Cardiac muscle cell (in vitro differentiated cells and primary cell): Measurements from ENCODE around the gene PAX8. TPM values are rescaled to one million over a fixed set of nuclear protein-coding genes. Genes with fewer than 3 reads are reported as not detected.

Source experiments
- DNase-seq, 2 donors: peaks; one replicate each; pipeline versions ENCODE4 v3.0.0 to v3.0.0-alpha.2; 2010 to 2017; ENCODE audit warnings: low read depth in 1 of 2, low spot score in 1 of 2
- H3K27ac ChIP-seq: fragments of 200-600 bp; sonication (generic); 2 replicates; pipeline ENCODE4 v1.5.1; 2016
- H3K27me3 ChIP-seq: fragments of 200-600 bp; sonication (generic); 2 replicates; pipeline ENCODE4 v1.6.0; 2016; ENCODE audit warnings: control low read depth
- H3K36me3 ChIP-seq: fragments of 200-600 bp; sonication (generic); 2 replicates; pipeline ENCODE4 v1.5.1; 2016; ENCODE audit warnings: control low read depth
- H3K4me1 ChIP-seq: fragments of 200-600 bp; sonication (generic); 2 replicates; pipeline ENCODE4 v1.8.1; 2017; ENCODE audit warnings: low read depth, mild to moderate bottlenecking, mixed run types
- H3K4me3 ChIP-seq: fragments of 200-600 bp; sonication (generic); 2 replicates; pipeline ENCODE4 v1.5.1; 2016; ENCODE audit warnings: mild to moderate bottlenecking
- H3K9me3 ChIP-seq: fragments of 200-600 bp; sonication (generic); 2 replicates; pipeline ENCODE4 v1.5.1; 2017; ENCODE audit warnings: low read depth, mild to moderate bottlenecking, control low read depth
- CTCF ChIP-seq: IDR thresholded peaks from 2 replicates; pipeline ENCODE4 v1.5.1; 2012; ENCODE audit warnings: low read depth, mild to moderate bottlenecking, low read length
- polyA plus RNA-seq: library from polyadenylated mRNA; unstranded; fragments of >200 nt; fragmentation: Nextera tagmentation; extraction: Ambion mirVana; gene quantifications from 2 replicates; pipeline ENCODE4 v1.2.1, GENCODE V29; 2016
- total RNA-seq: library from RNA; depleted of rRNA; stranded (reverse); fragments of >200 nt; gene quantifications from 2 replicates; pipeline ENCODE4 v1.2.3, GENCODE V29; 2016

The PAX8 gene
- total and polyA plus RNA-seq, 2 experiments from 2014 or later: not detected

- Histone ChIP-seq H3K27me3 (no peaks in the 10 kb centered on the region), H3K36me3 (no peaks in the 10 kb centered on the region), H3K4me1 (peaks cover 37% of the 10 kb centered on the region), H3K4me3 (no peak overlapping the region), H3K9me3 (no peaks in the 10 kb centered on the region), H3K27ac (no peak overlapping the region)
- no peak for TF ChIP-seq CTCF
- no peak for DNase-seq
Observed at GRCh38 chr2:113227290-113227689, 51.4 kb downstream of the PAX8 start.

GRCh38 chr2:113226462-113226861, 52.3 kb downstream of the PAX8 start:
- no peaks in the 10 kb centered on the region for H3K27me3 ChIP-seq
- H3K9me3 ChIP-seq: no peaks in the 10 kb centered on the region
- no peak overlapping the region for H3K4me3 ChIP-seq
- DNase-seq: no peak
- no peak for TF ChIP-seq CTCF
- H3K27ac ChIP-seq: no peak overlapping the region
- peaks cover 36% of the 10 kb centered on the region for H3K4me1 ChIP-seq
- no peaks in the 10 kb centered on the region for H3K36me3 ChIP-seq

- H3K27me3 ChIP-seq: no peaks in the 10 kb centered on the region
- no peak overlapping the region for H3K4me3 ChIP-seq
- H3K27ac ChIP-seq: no peak overlapping the region
- peaks cover 27% of the 10 kb centered on the region for H3K4me1 ChIP-seq
- no peaks in the 10 kb centered on the region for H3K36me3 ChIP-seq
- no peak for DNase-seq
- no peak for TF ChIP-seq CTCF
- no peaks in the 10 kb centered on the region for H3K9me3 ChIP-seq
Observed at GRCh38 chr2:113225263-113226259, 53.2 kb downstream of the PAX8 start.

GRCh38 chr2:113224647-113225236, 54.0 kb downstream of the PAX8 start:
- no peak for DNase-seq
- no peaks in the 10 kb centered on the region for H3K27me3 ChIP-seq
- H3K4me3 ChIP-seq: no peak overlapping the region
- H3K9me3 ChIP-seq: no peaks in the 10 kb centered on the region
- no peak for TF ChIP-seq CTCF
- H3K4me1 ChIP-seq: peaks cover 19% of the 10 kb centered on the region
- no peaks in the 10 kb centered on the region for H3K36me3 ChIP-seq
- H3K27ac ChIP-seq: no peak overlapping the region

GRCh38 chr2:113223813-113224212, 54.9 kb downstream of the PAX8 start:
- peaks cover 10% of the 10 kb centered on the region for H3K4me1 ChIP-seq
- DNase-seq: no peak
- no peaks in the 10 kb centered on the region for H3K36me3 ChIP-seq
- no peak for TF ChIP-seq CTCF
- no peaks in the 10 kb centered on the region for H3K9me3 ChIP-seq
- no peaks in the 10 kb centered on the region for H3K27me3 ChIP-seq
- no peak overlapping the region for H3K27ac ChIP-seq
- H3K4me3 ChIP-seq: no peak overlapping the region
